ENCODE data around the gene GUCY1B1. TPM values are rescaled to one million over a fixed set of nuclear protein-coding genes. Genes with fewer than 3 reads are reported as not detected.

Gene GUCY1B1
- total and polyA plus RNA-seq, 4 donors: 10.0 to 44.0 (median 25.7) TPM

DNA sequence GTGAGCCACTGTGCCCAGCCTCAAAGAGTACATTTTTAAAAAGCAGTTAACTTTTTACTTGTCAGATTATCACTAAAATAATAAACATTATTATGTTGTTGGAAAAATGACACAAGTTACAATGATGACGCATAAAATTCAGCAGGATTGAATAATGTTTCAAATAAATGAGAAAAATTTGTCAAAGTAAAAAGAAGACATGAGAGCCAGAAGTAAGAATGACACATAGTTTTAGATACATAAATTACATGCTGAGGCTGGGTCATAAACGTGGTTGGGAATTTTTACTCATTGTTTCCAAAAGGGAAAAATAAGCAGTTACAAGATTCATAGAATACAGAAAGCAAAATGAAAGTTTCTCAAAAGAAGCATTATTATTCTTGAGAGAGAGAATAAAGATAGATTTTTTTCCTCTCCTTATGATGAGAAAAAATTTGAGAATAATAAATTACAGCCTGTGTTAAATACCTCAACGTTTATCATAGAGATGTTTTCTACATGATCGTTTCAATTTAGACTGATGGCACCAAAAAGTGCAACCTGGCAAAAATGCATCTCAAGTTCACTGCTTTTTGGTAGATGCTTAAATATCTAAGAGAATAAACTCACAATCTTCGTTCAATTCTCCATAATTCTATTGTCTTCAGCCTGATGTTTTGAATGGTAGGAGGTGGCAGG, 40.4 kb downstream of the GUCY1B1 start:
- Histone ChIP-seq H3K4me3 (ENCODE audit: low read length in 2 of 2) (no peak overlapping the region), H3K27me3 (ENCODE audit: control insufficient read depth in 1 of 2, insufficient read depth in 2 of 2, low read length in 1 of 2) (no peaks in the 10 kb centered on the region), H3K27ac (ENCODE audit: low read depth in 1 of 2, low read length in 2 of 2) (peak overlapping the region; percentile 28 to 57), H3K9me3 (ENCODE audit: control insufficient read depth, low read length) (no peaks in the 10 kb centered on the region), H3K36me3 (ENCODE audit: control insufficient read depth in 1 of 2, insufficient read depth in 2 of 2, low read length in 1 of 2) (no peaks in the 10 kb centered on the region), H3K4me1 (ENCODE audit: control insufficient read depth in 1 of 2, insufficient read depth in 2 of 2, low read length in 2 of 2) (peaks cover 1 to 2% of the 10 kb centered on the region in 2 donors)
- 9 to 17% methylated on average over 5 of the region's 5 CpGs for WGBS, 2 donors
- ATAC-seq (ENCODE audit: low FRiP score): no peak
- no peak for DNase-seq
- intact Hi-C loops (cut with DNase I): no loop called here

- Histone ChIP-seq H3K27ac (ENCODE audit: low read depth in 1 of 2, low read length in 2 of 2) (peak overlapping the region in 1 of 2 donors; percentile 71), H3K36me3 (ENCODE audit: control insufficient read depth in 1 of 2, insufficient read depth in 2 of 2, low read length in 1 of 2) (no peaks in the 10 kb centered on the region), H3K4me3 (ENCODE audit: low read length in 2 of 2) (no peak overlapping the region), H3K4me1 (ENCODE audit: control insufficient read depth in 1 of 2, insufficient read depth in 2 of 2, low read length in 2 of 2) (peaks cover 1 to 2% of the 10 kb centered on the region in 2 donors), H3K27me3 (ENCODE audit: control insufficient read depth in 1 of 2, insufficient read depth in 2 of 2, low read length in 1 of 2) (no peaks in the 10 kb centered on the region), H3K9me3 (ENCODE audit: control insufficient read depth, low read length) (no peaks in the 10 kb centered on the region)
- DNase-seq: no peak
- WGBS, 2 donors: 42 to 52% methylated on average over 8 of the region's 8 CpGs
- no peak for ATAC-seq (ENCODE audit: low FRiP score)
- intact Hi-C loops (cut with DNase I): no loop called here
Observed at GRCh38 chr4:155799794-155800123, 40.9 kb downstream of the GUCY1B1 start.

GRCh38 chr4:155800685-155801343, 42.0 kb downstream of the GUCY1B1 start:
- no peaks in the 10 kb centered on the region for H3K27me3 ChIP-seq (ENCODE audit: control insufficient read depth in 1 of 2, insufficient read depth in 2 of 2, low read length in 1 of 2)
- H3K36me3 ChIP-seq (ENCODE audit: control insufficient read depth in 1 of 2, insufficient read depth in 2 of 2, low read length in 1 of 2): peaks cover 0 to 2% of the 10 kb centered on the region in 2 donors
- H3K4me3 ChIP-seq (ENCODE audit: low read length in 2 of 2): no peak overlapping the region
- H3K27ac ChIP-seq (ENCODE audit: low read depth in 1 of 2, low read length in 2 of 2): no peak overlapping the region
- intact Hi-C loops (cut with DNase I): no loop called here
- peaks cover 2 to 3% of the 10 kb centered on the region in 2 donors for H3K4me1 ChIP-seq (ENCODE audit: control insufficient read depth in 1 of 2, insufficient read depth in 2 of 2, low read length in 2 of 2)
- H3K9me3 ChIP-seq (ENCODE audit: control insufficient read depth, low read length): no peaks in the 10 kb centered on the region
- ATAC-seq (ENCODE audit: low FRiP score) (no peak), DNase-seq (no peak)
- 82 to 84% methylated on average over 7 of the region's 7 CpGs for WGBS, 2 donors

DNA sequence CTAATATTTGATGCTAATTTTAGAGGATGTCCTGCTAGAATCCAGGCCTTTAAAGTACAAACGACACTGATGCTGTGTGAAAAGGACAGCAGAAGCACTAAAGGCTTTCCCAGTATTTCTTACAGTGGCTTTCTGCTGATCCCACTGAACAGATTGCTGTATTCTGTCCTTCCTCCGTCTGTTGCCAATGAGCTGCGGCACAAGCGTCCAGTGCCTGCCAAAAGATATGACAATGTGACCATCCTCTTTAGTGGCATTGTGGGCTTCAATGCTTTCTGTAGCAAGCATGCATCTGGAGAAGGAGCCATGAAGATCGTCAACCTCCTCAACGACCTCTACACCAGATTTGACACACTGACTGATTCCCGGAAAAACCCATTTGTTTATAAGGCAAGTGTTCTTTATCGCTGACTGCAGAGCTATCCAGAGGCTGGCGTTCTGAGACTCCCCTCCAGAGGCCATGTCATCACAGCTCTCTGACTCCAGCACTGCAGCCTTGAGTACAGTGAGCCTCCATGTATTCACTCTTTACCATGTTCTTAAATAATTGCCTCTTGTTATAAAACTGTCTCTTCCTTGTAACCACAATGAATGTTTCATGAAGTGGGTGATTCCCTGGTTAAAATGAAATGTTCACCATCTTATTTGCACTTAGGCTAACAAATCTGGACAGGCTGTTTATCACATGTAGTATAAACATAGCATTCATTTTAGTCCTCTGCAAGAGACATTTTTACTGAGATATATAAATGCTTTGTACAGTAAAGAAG, 43.6 kb downstream of the GUCY1B1 start:
- intact Hi-C loops (cut with DNase I): no loop called here
- peak overlapping the region in 1 of 2 donors; percentile 3 for H3K27ac ChIP-seq (ENCODE audit: low read depth in 1 of 2, low read length in 2 of 2)
- WGBS, 2 donors: 50 to 58% methylated on average over 9 of the region's 9 CpGs

GRCh38 chr4:155805016-155805415, 46.2 kb downstream of the GUCY1B1 start:
- Histone ChIP-seq H3K9me3 (ENCODE audit: control insufficient read depth, low read length) (no peaks in the 10 kb centered on the region), H3K36me3 (ENCODE audit: control insufficient read depth in 1 of 2, insufficient read depth in 2 of 2, low read length in 1 of 2) (peaks cover 0 to 4% of the 10 kb centered on the region in 2 donors), H3K27ac (ENCODE audit: low read depth in 1 of 2, low read length in 2 of 2) (no peak overlapping the region), H3K27me3 (ENCODE audit: control insufficient read depth in 1 of 2, insufficient read depth in 2 of 2, low read length in 1 of 2) (no peaks in the 10 kb centered on the region), H3K4me1 (ENCODE audit: control insufficient read depth in 1 of 2, insufficient read depth in 2 of 2, low read length in 2 of 2) (peaks cover 0 to 3% of the 10 kb centered on the region in 2 donors), H3K4me3 (ENCODE audit: low read length in 2 of 2) (no peak overlapping the region)
- no peak for DNase-seq
- ATAC-seq (ENCODE audit: low FRiP score): no peak
- intact Hi-C loops (cut with DNase I): loop anchor here in 1 of 2 donors (5.0 kb wide), 1 partner anchor 147 kb away; the partner anchor contains the start of gene CTSO
- 9 to 14% methylated on average over 1 of the region's 1 CpG for WGBS, 2 donors

More for the DNA sequence above, 43.6 kb downstream of the GUCY1B1 start:
- no peaks in the 10 kb centered on the region for H3K9me3 ChIP-seq (ENCODE audit: control insufficient read depth, low read length)
- H3K36me3 ChIP-seq (ENCODE audit: control insufficient read depth in 1 of 2, insufficient read depth in 2 of 2, low read length in 1 of 2): peaks cover 0 to 4% of the 10 kb centered on the region in 2 donors
- ATAC-seq (ENCODE audit: low FRiP score) (peak; percentile 55), DNase-seq (no peak)
- H3K27me3 ChIP-seq (ENCODE audit: control insufficient read depth in 1 of 2, insufficient read depth in 2 of 2, low read length in 1 of 2): no peaks in the 10 kb centered on the region
- no peak overlapping the region for H3K4me3 ChIP-seq (ENCODE audit: low read length in 2 of 2)
- H3K4me1 ChIP-seq (ENCODE audit: control insufficient read depth in 1 of 2, insufficient read depth in 2 of 2, low read length in 2 of 2): peaks cover 2 to 3% of the 10 kb centered on the region in 2 donors

GRCh38 chr4:155807021-155807420, 48.2 kb downstream of the GUCY1B1 start:
- intact Hi-C loops (cut with DNase I): loop anchor here in 1 of 2 donors (5.0 kb wide), 1 partner anchor 145 kb away; the partner anchor contains the start of gene CTSO
- no peak for ATAC-seq (ENCODE audit: low FRiP score)
- DNase-seq: no peak
- Histone ChIP-seq H3K27ac (ENCODE audit: low read depth in 1 of 2, low read length in 2 of 2) (no peak overlapping the region), H3K4me1 (ENCODE audit: control insufficient read depth in 1 of 2, insufficient read depth in 2 of 2, low read length in 2 of 2) (peaks cover 0 to 2% of the 10 kb centered on the region in 2 donors), H3K36me3 (ENCODE audit: control insufficient read depth in 1 of 2, insufficient read depth in 2 of 2, low read length in 1 of 2) (peaks cover 0 to 4% of the 10 kb centered on the region in 2 donors), H3K9me3 (ENCODE audit: control insufficient read depth, low read length) (no peaks in the 10 kb centered on the region), H3K27me3 (ENCODE audit: control insufficient read depth in 1 of 2, insufficient read depth in 2 of 2, low read length in 1 of 2) (no peaks in the 10 kb centered on the region), H3K4me3 (ENCODE audit: low read length in 2 of 2) (no peak overlapping the region)
- WGBS, 2 donors: 38 to 40% methylated on average over 1 of the region's 1 CpG

DNA sequence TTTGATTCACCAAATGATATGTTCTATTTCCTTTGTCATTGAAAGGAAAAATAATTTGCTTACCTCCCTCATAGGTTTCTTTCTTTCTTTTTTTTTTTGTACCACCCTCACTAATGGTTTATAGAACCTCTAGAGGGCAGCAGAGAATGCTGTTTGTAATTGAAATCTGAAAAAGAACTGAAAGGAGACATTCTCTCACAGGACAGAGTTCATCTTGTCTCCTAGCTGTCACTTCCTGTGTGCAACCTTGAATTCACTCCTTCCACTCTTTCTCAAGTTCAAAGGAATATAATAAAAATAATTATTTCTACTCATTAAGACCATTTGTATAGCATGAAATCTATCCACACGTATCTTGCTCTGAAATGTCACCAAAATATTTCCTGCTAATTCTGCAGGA, 51.0 kb downstream of the GUCY1B1 start:
- ATAC-seq (ENCODE audit: low FRiP score) (peak; percentile 76), DNase-seq (no peak)
- Histone ChIP-seq H3K4me1 (ENCODE audit: control insufficient read depth in 1 of 2, insufficient read depth in 2 of 2, low read length in 2 of 2) (peaks cover 0 to 2% of the 10 kb centered on the region in 2 donors), H3K9me3 (ENCODE audit: control insufficient read depth, low read length) (no peaks in the 10 kb centered on the region), H3K36me3 (ENCODE audit: control insufficient read depth in 1 of 2, insufficient read depth in 2 of 2, low read length in 1 of 2) (peaks cover 0 to 4% of the 10 kb centered on the region in 2 donors), H3K27me3 (ENCODE audit: control insufficient read depth in 1 of 2, insufficient read depth in 2 of 2, low read length in 1 of 2) (no peaks in the 10 kb centered on the region), H3K27ac (ENCODE audit: low read depth in 1 of 2, low read length in 2 of 2) (no peak overlapping the region), H3K4me3 (ENCODE audit: low read length in 2 of 2) (no peak overlapping the region)
- 61 to 72% methylated on average over 1 of the region's 1 CpG for WGBS, 2 donors
- intact Hi-C loops (cut with DNase I): loop anchor here (2.0 to 5.0 kb wide), 2 partner anchors 142 to 143 kb away; partner anchors contain the start of gene CTSO (in 2 of the 2)

DNA sequence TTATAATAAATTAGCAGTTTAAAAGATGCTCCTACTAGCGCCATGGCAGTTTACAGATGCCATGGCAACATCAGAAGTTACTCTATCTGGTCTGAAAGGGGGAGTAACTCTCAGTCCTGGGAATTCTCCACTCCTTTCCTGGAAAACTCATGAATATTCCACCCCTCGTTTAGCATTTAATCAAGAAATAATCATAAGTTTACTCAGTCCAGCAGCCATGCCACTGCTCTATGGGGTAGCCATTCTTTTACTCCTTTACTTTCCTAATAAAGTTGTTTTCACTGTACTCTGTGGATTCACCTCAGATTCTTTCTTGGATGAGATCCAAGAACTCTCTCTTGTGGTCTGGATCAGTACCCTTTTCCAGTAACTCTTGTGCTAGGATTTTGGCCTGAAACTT, 52.3 kb downstream of the GUCY1B1 start:
- Histone ChIP-seq H3K9me3 (ENCODE audit: control insufficient read depth, low read length) (no peaks in the 10 kb centered on the region), H3K4me1 (ENCODE audit: control insufficient read depth in 1 of 2, insufficient read depth in 2 of 2, low read length in 2 of 2) (no peaks in the 10 kb centered on the region), H3K36me3 (ENCODE audit: control insufficient read depth in 1 of 2, insufficient read depth in 2 of 2, low read length in 1 of 2) (no peaks in the 10 kb centered on the region), H3K4me3 (ENCODE audit: low read length in 2 of 2) (no peak overlapping the region), H3K27ac (ENCODE audit: low read depth in 1 of 2, low read length in 2 of 2) (no peak overlapping the region), H3K27me3 (ENCODE audit: control insufficient read depth in 1 of 2, insufficient read depth in 2 of 2, low read length in 1 of 2) (no peaks in the 10 kb centered on the region)
- ATAC-seq (ENCODE audit: low FRiP score) (no peak), DNase-seq (no peak)
- intact Hi-C loops (cut with DNase I): loop anchor here in 1 of 2 donors (2.0 kb wide), 1 partner anchor 142 kb away; the partner anchor contains the start of gene CTSO
- WGBS, 2 donors: 95 to 98% methylated on average over 2 of the region's 2 CpGs

All from aorta (tissue), 5 donors.